ENCODE results near the gene MTHFD1L.

- TF ChIP-seq, protein P1, sequence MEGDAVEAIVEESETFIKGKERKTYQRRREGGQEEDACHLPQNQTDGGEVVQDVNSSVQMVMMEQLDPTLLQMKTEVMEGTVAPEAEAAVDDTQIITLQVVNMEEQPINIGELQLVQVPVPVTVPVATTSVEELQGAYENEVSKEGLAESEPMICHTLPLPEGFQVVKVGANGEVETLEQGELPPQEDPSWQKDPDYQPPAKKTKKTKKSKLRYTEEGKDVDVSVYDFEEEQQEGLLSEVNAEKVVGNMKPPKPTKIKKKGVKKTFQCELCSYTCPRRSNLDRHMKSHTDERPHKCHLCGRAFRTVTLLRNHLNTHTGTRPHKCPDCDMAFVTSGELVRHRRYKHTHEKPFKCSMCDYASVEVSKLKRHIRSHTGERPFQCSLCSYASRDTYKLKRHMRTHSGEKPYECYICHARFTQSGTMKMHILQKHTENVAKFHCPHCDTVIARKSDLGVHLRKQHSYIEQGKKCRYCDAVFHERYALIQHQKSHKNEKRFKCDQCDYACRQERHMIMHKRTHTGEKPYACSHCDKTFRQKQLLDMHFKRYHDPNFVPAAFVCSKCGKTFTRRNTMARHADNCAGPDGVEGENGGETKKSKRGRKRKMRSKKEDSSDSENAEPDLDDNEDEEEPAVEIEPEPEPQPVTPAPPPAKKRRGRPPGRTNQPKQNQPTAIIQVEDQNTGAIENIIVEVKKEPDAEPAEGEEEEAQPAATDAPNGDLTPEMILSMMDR (IDR thresholded peaks at IDR 0.05) = no peak
- no peak for TF ChIP-seq POLR2A (IDR thresholded peaks at IDR 0.05)
These were observed 272.0 kb downstream of the MTHFD1L start for GRCh38 chr6:151137542-151137941.

All from Peyer's patch (tissue), 4 donors.